ENCODE results near the gene RAB31. TPM values are rescaled to one million over a fixed set of nuclear protein-coding genes. Genes with fewer than 3 reads are reported as not detected.
"Not testable (repeated sequence)": the region's sequence is repeated elsewhere in the genome, so short reads cannot be mapped to it uniquely, and the experiment has no call there.

RAB31 gene
- polyA plus RNA-seq, 1 donor from 2014 or later: 16.3 TPM

GRCh38 chr18:9900699-9901098 lies 192.6 kb downstream of the RAB31 start:
- no peaks in the 10 kb centered on the region for H3F3A ChIP-seq (ENCODE audit: insufficient read depth, low read length, poor library complexity, severe bottlenecking)
- H3K27me3 ChIP-seq (ENCODE audit: insufficient read depth, low read depth, low read length): no peaks in the 10 kb centered on the region
- no peak overlapping the region for H3K4me3 ChIP-seq (ENCODE audit: low read length)
- no peaks in the 10 kb centered on the region for H3K9me3 ChIP-seq (ENCODE audit: low read length)
- no peak for TF ChIP-seq TAF1 (IDR thresholded peaks at IDR 0.05; ENCODE audit: low read depth)
- TF ChIP-seq EP300 (conservative IDR thresholded peaks at IDR 0.05; ENCODE audit: poor library complexity, severe bottlenecking): no peak
- no peak for TF ChIP-seq SMC3 (conservative IDR thresholded peaks at IDR 0.05; ENCODE audit: poor library complexity)
- TF ChIP-seq REST (IDR thresholded peaks at IDR 0.05; ENCODE audit: borderline replicate concordance): no peak
- TF ChIP-seq CTCF (IDR thresholded peaks at IDR 0.05; ENCODE audit: poor library complexity, severe bottlenecking): no peak
- no peak for TF ChIP-seq RAD21 (conservative IDR thresholded peaks at IDR 0.05)
- no peak for TF ChIP-seq MXI1 (conservative IDR thresholded peaks at IDR 0.05; ENCODE audit: poor library complexity, severe bottlenecking)
- TF ChIP-seq EZH2 (IDR thresholded peaks at IDR 0.05; ENCODE audit: borderline replicate concordance, insufficient read depth, low read length, poor library complexity, severe bottlenecking): no peak
- no peak for TF ChIP-seq POLR2AphosphoS5 (IDR thresholded peaks at IDR 0.05)
- H4K20me1 ChIP-seq (ENCODE audit: insufficient read depth): no peaks in the 10 kb centered on the region
- no peaks in the 10 kb centered on the region for H3K79me2 ChIP-seq (replicated peaks; ENCODE audit: insufficient read depth, low read length)
- no peaks in the 10 kb centered on the region for H3K36me3 ChIP-seq (ENCODE audit: insufficient read depth, low read length)
- no peaks in the 10 kb centered on the region for H3K9me2 ChIP-seq (ENCODE audit: insufficient read depth, low read length)
- H3K9ac ChIP-seq (ENCODE audit: low read length): no peak overlapping the region
- no peak overlapping the region for H2AFZ ChIP-seq (ENCODE audit: low read depth, low read length)
- H3K27ac ChIP-seq (ENCODE audit: low read length): no peak overlapping the region
- H3K4me2 ChIP-seq (ENCODE audit: low read length): no peak overlapping the region

- Histone ChIP-seq H3K9me2 (ENCODE audit: insufficient read depth, low read length) (no peaks in the 10 kb centered on the region), H4K20me1 (ENCODE audit: insufficient read depth) (no peaks in the 10 kb centered on the region), H3K27ac (ENCODE audit: low read length) (no peak overlapping the region), H3K9me3 (ENCODE audit: low read length) (no peaks in the 10 kb centered on the region), H2AFZ (ENCODE audit: low read depth, low read length) (no peak overlapping the region), H3F3A (ENCODE audit: insufficient read depth, low read length, poor library complexity, severe bottlenecking) (no peaks in the 10 kb centered on the region), H3K36me3 (ENCODE audit: insufficient read depth, low read length) (no peaks in the 10 kb centered on the region), H3K4me2 (ENCODE audit: low read length) (no peak overlapping the region), H3K27me3 (ENCODE audit: insufficient read depth, low read depth, low read length) (no peaks in the 10 kb centered on the region), H3K9ac (ENCODE audit: low read length) (no peak overlapping the region), H3K4me3 (ENCODE audit: low read length) (no peak overlapping the region), H3K79me2 (replicated peaks; ENCODE audit: insufficient read depth, low read length) (no peaks in the 10 kb centered on the region)
- no peak for TF ChIP-seq RAD21 (conservative IDR thresholded peaks at IDR 0.05)
- no peak for TF ChIP-seq SMC3 (conservative IDR thresholded peaks at IDR 0.05; ENCODE audit: poor library complexity)
- no peak for TF ChIP-seq TAF1 (IDR thresholded peaks at IDR 0.05; ENCODE audit: low read depth)
- TF ChIP-seq CTCF (IDR thresholded peaks at IDR 0.05; ENCODE audit: poor library complexity, severe bottlenecking): no peak
- no peak for TF ChIP-seq POLR2AphosphoS5 (IDR thresholded peaks at IDR 0.05)
- no peak for TF ChIP-seq EP300 (conservative IDR thresholded peaks at IDR 0.05; ENCODE audit: poor library complexity, severe bottlenecking)
- no peak for TF ChIP-seq REST (IDR thresholded peaks at IDR 0.05; ENCODE audit: borderline replicate concordance)
- no peak for TF ChIP-seq MXI1 (conservative IDR thresholded peaks at IDR 0.05; ENCODE audit: poor library complexity, severe bottlenecking)
- TF ChIP-seq EZH2 (IDR thresholded peaks at IDR 0.05; ENCODE audit: borderline replicate concordance, insufficient read depth, low read length, poor library complexity, severe bottlenecking): no peak
Observed at GRCh38 chr18:9901377-9901776, 193.3 kb downstream of the RAB31 start.

- H4K20me1 ChIP-seq (ENCODE audit: insufficient read depth); H3K4me2 ChIP-seq (ENCODE audit: low read length); H3F3A ChIP-seq (ENCODE audit: insufficient read depth, low read length, poor library complexity, severe bottlenecking); H3K36me3 ChIP-seq (ENCODE audit: insufficient read depth, low read length); H3K79me2 ChIP-seq (replicated peaks; ENCODE audit: insufficient read depth, low read length); H3K9me2 ChIP-seq (ENCODE audit: insufficient read depth, low read length); H3K27ac ChIP-seq (ENCODE audit: low read length); H2AFZ ChIP-seq (ENCODE audit: low read depth, low read length); H3K4me3 ChIP-seq (ENCODE audit: low read length); H3K9me3 ChIP-seq (ENCODE audit: low read length); H3K9ac ChIP-seq (ENCODE audit: low read length); H3K27me3 ChIP-seq (ENCODE audit: insufficient read depth, low read depth, low read length): not testable (repeated sequence)
Observed at GRCh38 chr18:9902264-9902663, 194.2 kb downstream of the RAB31 start.

Data from neural cell (in vitro differentiated cells).